T-cell (primary cell): ENCODE measurements around the gene HS3ST3B1. TPM values are rescaled to one million over a fixed set of nuclear protein-coding genes. Genes with fewer than 3 reads are reported as not detected.

ENCODE experiments used
- ATAC-seq, 4 experiments: fragments of 200-7000 bp in 3 of 4; fragments of 150-1000 bp in 1 of 4; cut with Tn5 transposase; replicated peaks in 1 of 4; 1 replicate in 3 of 4; 2 replicates in 1 of 4; pipeline ENCODE4 v1.10.0; 2021; ENCODE audit warnings: moderate library complexity in 3 of 4, mild to moderate bottlenecking in 2 of 4, moderate number of reproducible peaks in 1 of 4
- CTCF ChIA-PET, 2 donors: fragments of 300-600 bp; sonication (Branson Sonifier 250); formaldehyde crosslinking; loops; one replicate each; lab custom pipeline; 2022; ENCODE audit warnings: antibody characterized with exemption in 2 of 2; lab: Charles Lee
- POLR2A ChIA-PET, 2 donors: fragments of 300-600 bp; sonication (Branson Sonifier 250); formaldehyde crosslinking; loops; one replicate each; lab custom pipeline; 2022; ENCODE audit warnings: antibody characterized with exemption in 2 of 2; lab: Charles Lee
- DNase-seq, 35 experiments: peaks; one replicate each; pipeline versions ENCODE4 v3.0.0 to v3.0.0-alpha.2; 2013 to 2023
- H3K27ac ChIP-seq: one replicate; pipeline ENCODE4 v1.5.1; 2013; ENCODE audit warnings: low read length
- H3K27me3 ChIP-seq, 2 experiments: replicated peaks in 1 of 2; 1 replicate in 1 of 2; 2 replicates in 1 of 2; pipeline versions ENCODE4 v1.6.1 to v1.7.0; 2013; ENCODE audit warnings: low read length in 1 of 2, mixed read lengths in 1 of 2; ENCODE audit not compliant: control insufficient read depth in 2 of 2, insufficient read depth in 2 of 2; ENCODE audit errors: extremely low read depth in 1 of 2
- H3K36me3 ChIP-seq, 2 donors: 1 replicate in 1 of 2; 2 replicates in 1 of 2; pipeline versions ENCODE4 v1.6.1 to v1.7.0; 2013; ENCODE audit warnings: low read length in 1 of 2; ENCODE audit not compliant: control insufficient read depth in 2 of 2, insufficient read depth in 1 of 2; ENCODE audit errors: extremely low read depth in 1 of 2
- H3K4me1 ChIP-seq, 2 experiments: 1 replicate in 1 of 2; 2 replicates in 1 of 2; pipeline versions ENCODE4 v1.6.1 to v1.7.0; 2013; ENCODE audit warnings: low read length in 2 of 2, mixed read lengths in 1 of 2; ENCODE audit not compliant: insufficient read depth in 2 of 2, control insufficient read depth in 1 of 2; ENCODE audit errors: extremely low read depth in 1 of 2
- H3K4me3 ChIP-seq, 2 donors: 1 replicate in 1 of 2; 2 replicates in 1 of 2; pipeline versions ENCODE4 v1.5.1 to v1.7.0; 2013; ENCODE audit warnings: mild to moderate bottlenecking in 2 of 2, low read length in 1 of 2, moderate library complexity in 1 of 2; ENCODE audit not compliant: control insufficient read depth in 1 of 2; ENCODE audit errors: extremely low read depth in 1 of 2
- H3K9me3 ChIP-seq: 2 replicates; pipeline ENCODE4 v1.7.0; 2013
- H3K27ac Mint-ChIP-seq, 2 donors: one replicate each; pipeline ENCODE4 v1.8.0; 2020 to 2021; ENCODE audit warnings: mild to moderate bottlenecking in 2 of 2, mixed read lengths in 2 of 2
- H3K27me3 Mint-ChIP-seq, 2 donors: one replicate each; pipeline ENCODE4 v1.8.0; 2021 to 2022; ENCODE audit warnings: mixed read lengths in 2 of 2
- H3K36me3 Mint-ChIP-seq: one replicate; pipeline ENCODE4 v1.8.0; 2021; ENCODE audit warnings: mixed read lengths
- H3K4me1 Mint-ChIP-seq, 3 donors: one replicate each; pipeline ENCODE4 v1.8.0; 2020 to 2022; ENCODE audit warnings: mixed read lengths in 3 of 3, mild to moderate bottlenecking in 1 of 3
- H3K4me3 Mint-ChIP-seq, 3 donors: one replicate each; pipeline ENCODE4 v1.8.0; 2020 to 2022; ENCODE audit warnings: mild to moderate bottlenecking in 3 of 3, mixed read lengths in 3 of 3, moderate library complexity in 3 of 3
- H3K9me3 Mint-ChIP-seq, 3 donors: one replicate each; pipeline ENCODE4 v1.8.0; 2020 to 2022; ENCODE audit warnings: mixed read lengths in 3 of 3
- WGBS: methylation state at CpG from one replicate; pipeline ENCODE4 v1.1.5; 2013; ENCODE audit warnings: missing lambda C conversion rate; ENCODE audit not compliant: insufficient coverage; 5-methylcytosine and 5-hydroxymethylcytosine counted together
- total RNA-seq, 35 experiments: library from RNA in 6 of 35; stranded (reverse) in 6 of 35; fragments of 120-200 nt in 1 of 35; gene quantifications; one replicate each; pipeline versions ENCODE4 v1.2.1 to v1.2.4 and lab custom pipeline; 2013 to 2026

Gene HS3ST3B1
- total RNA-seq, 5 donors from 2014 or later (not counting 1 experiment from before 2014, with no cell fraction given), result 12.9 to 35.1 (median 25.1) TPM

- WGBS, result 90% methylated on average over 2 of the region's 3 CpGs
- DNase-seq (no peak), ATAC-seq (no peak)
- H3K4me1 ChIP-seq, result peaks cover 12 to 54% of the 10 kb centered on the region in 2 experiments
- CTCF ChIA-PET, result interaction anchor here (0.5 to 0.6 kb wide), 2 partner anchors 40 to 725 kb away, joined by 3 to 7 read pairs; no protein-coding TSS in a partner anchor
- POLR2A ChIA-PET, result interaction anchor here in 1 of 2 donors (1.6 kb wide), 1 partner anchor 17 kb away, joined by 4 read pairs; the partner anchor contains the start of gene HS3ST3B1
- no peaks in the 10 kb centered on the region for H3K27me3 ChIP-seq
- peaks cover 84 to 88% (median 87%) of the 10 kb centered on the region in 3 donors for H3K4me1 Mint-ChIP-seq
- no peaks in the 10 kb centered on the region for H3K9me3 ChIP-seq
- H3K9me3 Mint-ChIP-seq, result no peaks in the 10 kb centered on the region
- no peaks in the 10 kb centered on the region for H3K27me3 Mint-ChIP-seq
- H3K4me3 Mint-ChIP-seq, result peak overlapping the region in 1 of 3 donors; percentile 57
- peak overlapping the region; percentile 40 for H3K27ac Mint-ChIP-seq
- no peak overlapping the region for H3K4me3 ChIP-seq
- H3K27ac ChIP-seq, result no peak overlapping the region
- peaks cover 38% of the 10 kb centered on the region for H3K36me3 Mint-ChIP-seq
- H3K36me3 ChIP-seq, result peaks cover 8 to 18% of the 10 kb centered on the region in 2 donors
These were observed 16.5 kb downstream of the HS3ST3B1 start for GRCh38 chr17:14317383-14317782.

GRCh38 chr17:14318109-14318917, 17.4 kb downstream of the HS3ST3B1 start:
- ChIA-PET CTCF (interaction anchor here (0.6 to 1.5 kb wide), 6 partner anchors 12 to 54 kb away, joined by 3 to 4 read pairs (median 4); no protein-coding TSS in a partner anchor), POLR2A (interaction anchor here in 1 of 2 donors (1.6 kb wide), 1 partner anchor 17 kb away, joined by 5 read pairs; the partner anchor contains the start of gene HS3ST3B1)
- ATAC-seq, result peak in 1 of 4 experiments; percentile 48
- Mint-ChIP-seq H3K9me3 (no peaks in the 10 kb centered on the region), H3K27ac (peak overlapping the region in 1 of 2 donors; percentile 85), H3K4me3 (peak overlapping the region in 2 of 3 donors; percentile 28 to 57), H3K4me1 (peaks cover 87 to 91% (median 90%) of the 10 kb centered on the region in 3 donors), H3K36me3 (peaks cover 32% of the 10 kb centered on the region), H3K27me3 (no peaks in the 10 kb centered on the region)
- no peak overlapping the region for H3K27ac ChIP-seq
- H3K36me3 ChIP-seq, result peaks cover 8 to 15% of the 10 kb centered on the region in 2 donors
- H3K4me3 ChIP-seq, result peak overlapping the region in 1 of 2 donors; percentile 30
- DNase-seq, result no peak
- no peaks in the 10 kb centered on the region for H3K9me3 ChIP-seq
- peaks cover 12 to 54% of the 10 kb centered on the region in 2 experiments for H3K4me1 ChIP-seq
- 90% methylated on average over 7 of the region's 12 CpGs for WGBS
- no peaks in the 10 kb centered on the region for H3K27me3 ChIP-seq

- H3K4me1 Mint-ChIP-seq, result peaks cover 86 to 95% (median 93%) of the 10 kb centered on the region in 3 donors
- Histone ChIP-seq H3K9me3 (no peaks in the 10 kb centered on the region), H3K27me3 (no peaks in the 10 kb centered on the region), H3K27ac (no peak overlapping the region), H3K4me1 (peaks cover 12 to 54% of the 10 kb centered on the region in 2 experiments), H3K36me3 (peaks cover 8 to 15% of the 10 kb centered on the region in 2 donors), H3K4me3 (no peak overlapping the region)
- H3K27ac Mint-ChIP-seq, result peak overlapping the region in 1 of 2 donors; percentile 85
- ATAC-seq (peak in 3 of 4 experiments; percentile 27 to 77 (median 53)), DNase-seq (peak in 4 of 35 experiments; percentile 10 to 46 (median 22))
- H3K4me3 Mint-ChIP-seq, result peak overlapping the region; percentile 28 to 57 (median 28)
- no peaks in the 10 kb centered on the region for H3K9me3 Mint-ChIP-seq
- 38% methylated on average over 2 of the region's 4 CpGs for WGBS
- ChIA-PET CTCF (interaction anchor here (0.6 to 1.5 kb wide), 5 partner anchors 12 to 53 kb away, joined by 3 to 4 read pairs (median 4); no protein-coding TSS in a partner anchor), POLR2A (interaction anchor here in 1 of 2 donors (1.6 kb wide), 1 partner anchor 18 kb away, joined by 5 read pairs; the partner anchor contains the start of gene HS3ST3B1)
- H3K36me3 Mint-ChIP-seq, result peaks cover 29% of the 10 kb centered on the region
- H3K27me3 Mint-ChIP-seq, result no peaks in the 10 kb centered on the region
These were observed 18.0 kb downstream of the HS3ST3B1 start for GRCh38 chr17:14318918-14319205.

- Histone ChIP-seq H3K4me3 (no peak overlapping the region), H3K27ac (no peak overlapping the region), H3K4me1 (peaks cover 12 to 54% of the 10 kb centered on the region in 2 experiments), H3K36me3 (peaks cover 2 to 4% of the 10 kb centered on the region in 2 donors), H3K27me3 (no peaks in the 10 kb centered on the region), H3K9me3 (no peaks in the 10 kb centered on the region)
- Mint-ChIP-seq H3K36me3 (peaks cover 19% of the 10 kb centered on the region), H3K27ac (peak overlapping the region; percentile 12 to 17), H3K4me1 (peaks cover 92 to 95% (median 94%) of the 10 kb centered on the region in 3 donors), H3K4me3 (peak overlapping the region in 1 of 3 donors; percentile 57), H3K27me3 (no peaks in the 10 kb centered on the region), H3K9me3 (no peaks in the 10 kb centered on the region)
- 100% methylated on average over 4 of the region's 4 CpGs for WGBS
- no peak for ATAC-seq
- ChIA-PET POLR2A (no interaction called here), CTCF (interaction anchor here in 1 of 2 donors (1.5 kb wide), 1 partner anchor 18 kb away, joined by 4 read pairs; no protein-coding TSS in a partner anchor)
- DNase-seq, result no peak
These were observed 19.2 kb downstream of the HS3ST3B1 start for GRCh38 chr17:14320098-14320497.

GRCh38 chr17:14320734-14321475, 20.0 kb downstream of the HS3ST3B1 start:
- Mint-ChIP-seq H3K27ac (peak overlapping the region; percentile 58 to 69), H3K27me3 (no peaks in the 10 kb centered on the region), H3K4me3 (peak overlapping the region in 2 of 3 donors; percentile 22 to 57), H3K36me3 (peaks cover 18% of the 10 kb centered on the region), H3K9me3 (no peaks in the 10 kb centered on the region), H3K4me1 (peaks cover 88 to 95% (median 93%) of the 10 kb centered on the region in 3 donors)
- peaks cover 12 to 53% of the 10 kb centered on the region in 2 experiments for H3K4me1 ChIP-seq
- no peak overlapping the region for H3K4me3 ChIP-seq
- no peaks in the 10 kb centered on the region for H3K27me3 ChIP-seq
- CTCF ChIA-PET, result no interaction called here
- POLR2A ChIA-PET, result interaction anchor here in 1 of 2 donors (0.6 kb wide), 1 partner anchor 1334 kb away, joined by 8 read pairs; no protein-coding TSS in a partner anchor
- ATAC-seq, result no peak
- H3K9me3 ChIP-seq, result no peaks in the 10 kb centered on the region
- WGBS, result 88% methylated on average over 8 of the region's 13 CpGs
- no peak overlapping the region for H3K27ac ChIP-seq
- peaks cover 0 to 2% of the 10 kb centered on the region in 2 donors for H3K36me3 ChIP-seq
- DNase-seq, result no peak
